HepG2 (cell line): ENCODE measurements around the gene TRPV4. TPM values are rescaled to one million over a fixed set of nuclear protein-coding genes. Genes with fewer than 3 reads are reported as not detected.

Source experiments
- ATAC-seq: fragments of 200-7000 bp; cut with Tn5 transposase; 3 replicates; pipeline ENCODE4 v1.9.1; 2020; ENCODE audit warnings: mild to moderate bottlenecking, moderate library complexity
- BruUV-seq: library from RNA; stranded (reverse); fragments of 400-500 nt; replicated peaks from 2 replicates; lab custom pipeline; 2021; lab: Mats Ljungman, UMichigan
- CTCF ChIA-PET: fragments of 300-600 bp; formaldehyde crosslinking; extraction: SDS; loops from one replicate; lab custom pipeline; 2021; ENCODE audit warnings: low total read pairs, inconsistent platforms, low intra/inter-chr PET ratio; lab: Yijun Ruan, JAX
- POLR2A ChIA-PET: fragments of 350-600 bp; sonication (Branson Sonifier 250); formaldehyde crosslinking; loops from one replicate; lab custom pipeline; 2020; ENCODE audit warnings: antibody characterized with exemption, inconsistent platforms; lab: Yijun Ruan, JAX
- DNase-seq: peaks from one replicate; pipeline ENCODE4 v3.0.0-alpha.2; 2015; ENCODE audit warnings: low spot score
- FAIRE-seq: peaks from 3 replicates; lab custom pipeline; 2011; peaks lifted over from hg19 to GRCh38; lab: Jason Lieb, UNC
- H2AFZ ChIP-seq: one replicate; pipeline ENCODE4 v1.6.1; 2011; ENCODE audit warnings: low read length, inconsistent platforms
- H3K27ac ChIP-seq: fragments of 300-600 bp; 3 replicates; pipeline ENCODE4 v1.8.0; 2011; ENCODE audit warnings: mixed run types, mild to moderate bottlenecking, mixed read lengths, low read length, inconsistent platforms; ENCODE audit not compliant: insufficient read depth; ENCODE audit errors: extremely low read length
- H3K27me3 ChIP-seq, 2 experiments: fragments of 200-600 bp in 1 of 2; 2 replicates in 1 of 2; 3 replicates in 1 of 2; pipeline versions ENCODE4 v1.6.0 to v1.8.0; 2011; ENCODE audit warnings: low read length in 2 of 2, mild to moderate bottlenecking in 2 of 2, moderate library complexity in 2 of 2, inconsistent platforms in 1 of 2; ENCODE audit not compliant: insufficient read depth in 2 of 2, control insufficient read depth in 1 of 2
- H3K36me3 ChIP-seq, 2 experiments: fragments of 200-600 bp in 1 of 2; replicated peaks in 1 of 2; 2 replicates in 1 of 2; 3 replicates in 1 of 2; pipeline versions ENCODE4 v1.5.1 to v1.8.0; 2011; ENCODE audit warnings: low read length in 2 of 2, inconsistent platforms in 1 of 2; ENCODE audit not compliant: insufficient read depth in 2 of 2, control insufficient read depth in 1 of 2
- H3K4me1 ChIP-seq: 2 replicates; pipeline ENCODE4 v1.5.1; 2012; ENCODE audit warnings: low read length, inconsistent platforms; ENCODE audit not compliant: insufficient read depth
- H3K4me2 ChIP-seq: 2 replicates; pipeline ENCODE4 v1.6.0; 2011; ENCODE audit warnings: low read depth, low read length, inconsistent platforms
- H3K4me3 ChIP-seq, 3 experiments: fragments of 200-600 bp in 1 of 3; sonication (generic), shearing (Covaris generic) in 1 of 3; replicated peaks in 1 of 3; 2 replicates each; pipeline ENCODE4 v1.5.1; 2011 to 2016; ENCODE audit warnings: low read length in 3 of 3, inconsistent platforms in 2 of 3, low read depth in 2 of 3, mild to moderate bottlenecking in 2 of 3, control low read depth in 1 of 3, mixed read lengths in 1 of 3; ENCODE audit not compliant: insufficient read depth in 1 of 3
- H3K79me2 ChIP-seq: one replicate; pipeline ENCODE4 v1.6.1; 2011; ENCODE audit warnings: low read length, inconsistent platforms; ENCODE audit not compliant: insufficient read depth
- H3K9ac ChIP-seq: 2 replicates; pipeline ENCODE4 v1.6.0; 2011; ENCODE audit warnings: mild to moderate bottlenecking, low read depth, low read length, inconsistent platforms; ENCODE audit not compliant: insufficient read depth
- H3K9me3 ChIP-seq: 2 replicates; pipeline ENCODE4 v1.5.1; 2012; ENCODE audit warnings: mild to moderate bottlenecking, low read length
- H4K20me1 ChIP-seq: 2 replicates; pipeline ENCODE4 v1.6.0; 2011; ENCODE audit warnings: inconsistent platforms, mild to moderate bottlenecking, low read length, moderate library complexity; ENCODE audit not compliant: insufficient read depth
- GZF1 ChIP-seq: sonication (generic); formaldehyde crosslinking; IDR thresholded peaks from 2 replicates; pipeline ENCODE4 v1.5.1; 2020; ENCODE audit warnings: mild to moderate bottlenecking, missing genetic modification reagents
- ZMAT3 ChIP-seq: sonication (generic); formaldehyde crosslinking; conservative IDR thresholded peaks from 2 replicates; pipeline ENCODE4 v1.7.0; 2021; ENCODE audit warnings: missing genetic modification reagents
- ZNF441 ChIP-seq: sonication (generic); formaldehyde crosslinking; IDR thresholded peaks from 2 replicates; pipeline ENCODE4 v1.7.0; 2021; ENCODE audit warnings: missing genetic modification reagents, borderline replicate concordance
- ZNF605 ChIP-seq: sonication (generic); formaldehyde crosslinking; IDR thresholded peaks from 2 replicates; pipeline ENCODE4 v1.8.0; 2022; ENCODE audit warnings: mild to moderate bottlenecking, missing genetic modification reagents
- ZNF691 ChIP-seq: sonication (generic); formaldehyde crosslinking; IDR thresholded peaks from 2 replicates; pipeline ENCODE4 v1.4.0; 2020; ENCODE audit warnings: missing genetic modification reagents, low read depth, mild to moderate bottlenecking, borderline replicate concordance
- WGBS: methylation state at CpG from one replicate; pipeline ENCODE4 v1.1.6; 2017; ENCODE audit warnings: low lambda C conversion rate; 5-methylcytosine and 5-hydroxymethylcytosine counted together
- in situ Hi-C: cut with HindIII; loops from 2 replicates; pipeline ENCODE4 v1.10.0; 2017; ENCODE audit warnings: low pct_unique_long_range_greater_than_20kb; ENCODE audit not compliant: extremely low pct_ligation_motif_present
- intact Hi-C: fragments of 100-400 bp; cut with micrococcal nuclease; formaldehyde crosslinking; loops from one replicate; pipeline ENCODE4 v1.10.0; 2022; ENCODE audit not compliant: unreplicated experiment
- polyA plus RNA-seq, 8 experiments: library from polyadenylated mRNA; depleted of rRNA in 3 of 8; stranded (reverse) in 7 of 8; unstranded in 1 of 8; fragments of >200 nt; fragmentation: Illumina TruSeq in 4 of 8; extraction: Trizol in 4 of 8; gene quantifications; 2 replicates each; pipeline versions ENCODE4 v1.2.1 to v1.2.3, GENCODE V29; 2011 to 2016; ENCODE audit warnings: low read depth in 4 of 8, missing spikeins in 1 of 8, mixed read lengths in 1 of 8; ENCODE audit not compliant: insufficient read depth in 1 of 8
- total RNA-seq, 5 experiments: library from RNA; depleted of rRNA; stranded (reverse); fragments of >200 nt; fragmentation: Illumina TruSeq; extraction: Trizol; gene quantifications; 2 replicates each; pipeline ENCODE4 v1.2.3, GENCODE V29; 2016; ENCODE audit warnings: low read depth in 1 of 5
- TF ChIP-seq, protein P1 (sequence below): sonication (generic); formaldehyde crosslinking; conservative IDR thresholded peaks from 2 replicates; pipeline ENCODE4 v1.8.1; 2023; ENCODE audit warnings: missing genetic modification reagents
- TF ChIP-seq, protein P2 (sequence below): sonication (generic); formaldehyde crosslinking; IDR thresholded peaks from 2 replicates; pipeline ENCODE4 v1.4.0; 2020; ENCODE audit warnings: mild to moderate bottlenecking, missing genetic modification reagents
- TF ChIP-seq, protein P3 (sequence below): IDR thresholded peaks from 2 replicates; pipeline ENCODE4 v1.6.1; 2016; ENCODE audit warnings: low read depth

TRPV4 gene
- total and polyA plus RNA-seq, 2 of the 13 experiments (the other 11 are each of a cell fraction or from before 2014, with no cell fraction given), result 0.66 to 4.7 TPM

DNA sequence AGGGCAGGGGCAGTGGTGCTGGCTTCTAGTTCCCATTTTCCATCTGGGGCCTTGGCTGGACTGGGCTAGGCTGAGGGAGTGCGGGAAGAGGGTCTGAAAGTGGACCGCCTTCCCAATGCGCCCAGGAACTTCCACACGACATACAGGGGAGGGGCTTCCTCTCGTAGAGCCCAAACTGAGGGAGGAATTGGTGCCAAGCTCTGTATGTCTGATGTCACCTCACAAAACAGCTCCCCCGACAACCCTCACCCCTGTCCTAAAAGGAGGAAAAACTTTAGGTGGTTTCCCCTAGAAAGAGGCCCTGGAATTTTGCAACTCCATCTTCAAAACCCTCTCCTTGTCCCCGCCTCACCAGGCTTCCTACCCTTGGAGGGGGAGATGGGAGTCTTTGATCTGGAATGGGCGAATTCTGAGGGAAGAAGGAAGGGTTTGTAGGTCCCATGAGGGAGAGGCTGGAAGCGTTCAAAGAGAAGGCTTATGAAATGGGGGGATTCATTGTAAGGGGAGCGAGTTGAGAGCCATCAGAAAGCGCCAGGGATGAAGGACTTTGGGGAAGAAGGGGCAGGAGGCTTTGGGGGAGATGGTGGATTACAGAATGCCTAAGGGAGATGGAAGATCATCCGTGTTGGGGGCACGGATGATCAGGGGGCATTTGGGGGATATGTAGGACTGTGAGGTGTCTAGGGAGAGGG is 46.3 kb upstream of the TRPV4 start:
- ATAC-seq, result peak; percentile 14; the same call in 2 of the 3 replicates
- WGBS, result under 1% methylated on average over 8 of the region's 13 CpGs
- intact Hi-C loops, result loop anchor here (1.0 kb wide), 1 partner anchor 26 kb away; no protein-coding TSS in a partner anchor
- Histone ChIP-seq H3K79me2 (peaks cover 7% of the 10 kb centered on the region), H3K27me3 (peaks cover 0 to 9% of the 10 kb centered on the region in 2 experiments; a peak in 2 of 5 replicates), H3K4me2 (peak overlapping the region; percentile 98), H3K27ac (no peak overlapping the region), H3K9me3 (no peaks in the 10 kb centered on the region), H3K9ac (peak overlapping the region; percentile 75), H3K36me3 (no peaks in the 10 kb centered on the region), H3K4me3 (peak overlapping the region; percentile 70 to 92 (median 80)), H2AFZ (peak overlapping the region; percentile 46), H4K20me1 (no peaks in the 10 kb centered on the region), H3K4me1 (peaks cover 64% of the 10 kb centered on the region)
- FAIRE-seq, result no peak
- in situ Hi-C loops, result loop anchor here (5.0 kb wide), 1 partner anchor 32 kb away; no protein-coding TSS in a partner anchor
- no peak for DNase-seq
- TF ChIP-seq ZNF691 (CRISPR knock-in tag), result no peak
- TF ChIP-seq ZNF441, result peak; percentile 34; the same call in 1 of the 2 replicates
- TF ChIP-seq ZNF605 (CRISPR knock-in tag), result 0 out of 2 replicates have a peak, but pooled peaks have one; percentile 56
- TF ChIP-seq, protein P1, sequence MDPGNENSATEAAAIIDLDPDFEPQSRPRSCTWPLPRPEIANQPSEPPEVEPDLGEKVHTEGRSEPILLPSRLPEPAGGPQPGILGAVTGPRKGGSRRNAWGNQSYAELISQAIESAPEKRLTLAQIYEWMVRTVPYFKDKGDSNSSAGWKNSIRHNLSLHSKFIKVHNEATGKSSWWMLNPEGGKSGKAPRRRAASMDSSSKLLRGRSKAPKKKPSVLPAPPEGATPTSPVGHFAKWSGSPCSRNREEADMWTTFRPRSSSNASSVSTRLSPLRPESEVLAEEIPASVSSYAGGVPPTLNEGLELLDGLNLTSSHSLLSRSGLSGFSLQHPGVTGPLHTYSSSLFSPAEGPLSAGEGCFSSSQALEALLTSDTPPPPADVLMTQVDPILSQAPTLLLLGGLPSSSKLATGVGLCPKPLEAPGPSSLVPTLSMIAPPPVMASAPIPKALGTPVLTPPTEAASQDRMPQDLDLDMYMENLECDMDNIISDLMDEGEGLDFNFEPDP (CRISPR knock-in tag), result 0 out of 2 replicates have a peak, but pooled peaks have one; percentile 43
- TF ChIP-seq ZMAT3 (CRISPR knock-in tag), result 0 out of 2 replicates have a peak, but pooled peaks have one; percentile 39
- TF ChIP-seq GZF1 (CRISPR knock-in tag), result no peak
- TF ChIP-seq, protein P2, sequence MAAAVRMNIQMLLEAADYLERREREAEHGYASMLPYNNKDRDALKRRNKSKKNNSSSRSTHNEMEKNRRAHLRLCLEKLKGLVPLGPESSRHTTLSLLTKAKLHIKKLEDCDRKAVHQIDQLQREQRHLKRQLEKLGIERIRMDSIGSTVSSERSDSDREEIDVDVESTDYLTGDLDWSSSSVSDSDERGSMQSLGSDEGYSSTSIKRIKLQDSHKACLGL (CRISPR knock-in tag), result no peak
- TF ChIP-seq, protein P3, sequence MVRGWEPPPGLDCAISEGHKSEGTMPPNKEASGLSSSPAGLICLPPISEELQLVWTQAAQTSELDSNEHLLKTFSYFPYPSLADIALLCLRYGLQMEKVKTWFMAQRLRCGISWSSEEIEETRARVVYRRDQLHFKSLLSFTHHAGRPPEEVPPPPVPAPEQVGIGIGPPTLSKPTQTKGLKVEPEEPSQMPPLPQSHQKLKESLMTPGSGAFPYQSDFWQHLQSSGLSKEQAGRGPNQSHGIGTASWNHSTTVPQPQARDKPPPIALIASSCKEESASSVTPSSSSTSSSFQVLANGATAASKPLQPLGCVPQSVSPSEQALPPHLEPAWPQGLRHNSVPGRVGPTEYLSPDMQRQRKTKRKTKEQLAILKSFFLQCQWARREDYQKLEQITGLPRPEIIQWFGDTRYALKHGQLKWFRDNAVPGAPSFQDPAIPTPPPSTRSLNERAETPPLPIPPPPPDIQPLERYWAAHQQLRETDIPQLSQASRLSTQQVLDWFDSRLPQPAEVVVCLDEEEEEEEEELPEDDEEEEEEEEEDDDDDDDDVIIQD (CRISPR knock-in tag), result no peak
- ChIA-PET POLR2A (interaction anchor here (1.6 kb wide), 1 partner anchor 15 kb away, joined by 6 read pairs; no protein-coding TSS in a partner anchor), CTCF (interaction anchor here (1.4 to 2.3 kb wide), 2 partner anchors 27 to 74 kb away, joined by 8 to 32 read pairs; no protein-coding TSS in a partner anchor)
- no TSS peak for BruUV-seq
